Loucy (cell line): ENCODE measurements around the gene FREM2.

Experiments used
- H2AFZ ChIP-seq: fragments of 200-600 bp; sonication (generic); 2 replicates; pipeline ENCODE4 v1.6.0; 2016; ENCODE audit warnings: antibody characterized with exemption, mild to moderate bottlenecking, low read length, moderate library complexity
- H3F3A ChIP-seq: fragments of 200-600 bp; 2 replicates; pipeline ENCODE4 v1.6.0; 2016; ENCODE audit warnings: antibody characterized with exemption, low read depth, mild to moderate bottlenecking
- H3K27me3 ChIP-seq: fragments of 200-600 bp; sonication (generic); 2 replicates; pipeline ENCODE4 v1.6.1; 2014; ENCODE audit warnings: low read length, mild to moderate bottlenecking; ENCODE audit not compliant: insufficient read depth, poor library complexity, severe bottlenecking
- H3K36me3 ChIP-seq: fragments of 200-600 bp; sonication (generic); 2 replicates; pipeline ENCODE4 v1.6.1; 2016; ENCODE audit warnings: low read length; ENCODE audit not compliant: insufficient read depth
- H3K4me1 ChIP-seq: fragments of 200-600 bp; sonication (generic); 2 replicates; pipeline ENCODE4 v1.5.1; 2014; ENCODE audit warnings: low read length, mild to moderate bottlenecking; ENCODE audit not compliant: insufficient read depth, poor library complexity, severe bottlenecking
- H3K4me2 ChIP-seq: fragments of 200-600 bp; sonication (generic); 2 replicates; pipeline ENCODE4 v1.6.0; 2014; ENCODE audit warnings: antibody characterized with exemption, low read length, low read depth, mild to moderate bottlenecking; ENCODE audit not compliant: poor library complexity, severe bottlenecking
- H3K4me3 ChIP-seq: fragments of 200-600 bp; sonication (generic); 2 replicates; pipeline ENCODE4 v1.5.1; 2014; ENCODE audit warnings: low read length, mild to moderate bottlenecking, mixed read lengths; ENCODE audit not compliant: poor library complexity, severe bottlenecking
- H3K79me2 ChIP-seq: fragments of 200-600 bp; sonication (generic); 2 replicates; pipeline ENCODE4 v1.6.1; 2014; ENCODE audit warnings: low read length; ENCODE audit not compliant: insufficient read depth
- H3K9ac ChIP-seq: fragments of 200-600 bp; sonication (generic); 2 replicates; pipeline ENCODE4 v1.6.0; 2014; ENCODE audit warnings: mild to moderate bottlenecking, low read depth, low read length, moderate library complexity; ENCODE audit not compliant: poor library complexity, severe bottlenecking
- H3K9me2 ChIP-seq: fragments of 200-600 bp; sonication (generic); replicated peaks from 2 replicates; pipeline ENCODE4 v1.6.1; 2016; ENCODE audit warnings: low read depth, low read length, mixed read lengths
- H3K9me3 ChIP-seq: fragments of 200-600 bp; sonication (generic); 2 replicates; pipeline ENCODE4 v1.6.1; 2014; ENCODE audit warnings: mild to moderate bottlenecking, antibody characterized with exemption, low read length, low read depth; ENCODE audit not compliant: insufficient read depth
- H4K20me1 ChIP-seq: fragments of 200-600 bp; sonication (generic); 2 replicates; pipeline ENCODE4 v1.6.0; 2014; ENCODE audit warnings: antibody characterized with exemption, low read length, mild to moderate bottlenecking; ENCODE audit not compliant: insufficient read depth, poor library complexity, severe bottlenecking
- EZH2phosphoT487 ChIP-seq: fragments of 200-600 bp; IDR thresholded peaks from 2 replicates; pipeline ENCODE4 v1.6.1; 2018; ENCODE audit warnings: antibody characterized with exemption, mild to moderate bottlenecking, moderate library complexity, borderline replicate concordance
- TF ChIP-seq, protein P1 (sequence below): fragments of 200-600 bp; sonication (generic); conservative IDR thresholded peaks from 2 replicates; pipeline ENCODE4 v1.5.1; 2014; ENCODE audit warnings: mild to moderate bottlenecking, antibody characterized with exemption, low read length

Gene FREM2

GRCh38 chr13:38752686-38753085, 65.8 kb downstream of the FREM2 start:
- Histone ChIP-seq H3K9me3 (no peaks in the 10 kb centered on the region), H3F3A (no peaks in the 10 kb centered on the region), H3K9ac (no peak overlapping the region), H3K79me2 (no peaks in the 10 kb centered on the region), H3K27me3 (no peaks in the 10 kb centered on the region), H3K4me1 (no peaks in the 10 kb centered on the region), H3K9me2 (no peaks in the 10 kb centered on the region), H3K36me3 (no peaks in the 10 kb centered on the region), H2AFZ (no peak overlapping the region), H3K4me3 (no peak overlapping the region), H3K4me2 (no peak overlapping the region), H4K20me1 (no peaks in the 10 kb centered on the region)
- TF ChIP-seq, protein P1, sequence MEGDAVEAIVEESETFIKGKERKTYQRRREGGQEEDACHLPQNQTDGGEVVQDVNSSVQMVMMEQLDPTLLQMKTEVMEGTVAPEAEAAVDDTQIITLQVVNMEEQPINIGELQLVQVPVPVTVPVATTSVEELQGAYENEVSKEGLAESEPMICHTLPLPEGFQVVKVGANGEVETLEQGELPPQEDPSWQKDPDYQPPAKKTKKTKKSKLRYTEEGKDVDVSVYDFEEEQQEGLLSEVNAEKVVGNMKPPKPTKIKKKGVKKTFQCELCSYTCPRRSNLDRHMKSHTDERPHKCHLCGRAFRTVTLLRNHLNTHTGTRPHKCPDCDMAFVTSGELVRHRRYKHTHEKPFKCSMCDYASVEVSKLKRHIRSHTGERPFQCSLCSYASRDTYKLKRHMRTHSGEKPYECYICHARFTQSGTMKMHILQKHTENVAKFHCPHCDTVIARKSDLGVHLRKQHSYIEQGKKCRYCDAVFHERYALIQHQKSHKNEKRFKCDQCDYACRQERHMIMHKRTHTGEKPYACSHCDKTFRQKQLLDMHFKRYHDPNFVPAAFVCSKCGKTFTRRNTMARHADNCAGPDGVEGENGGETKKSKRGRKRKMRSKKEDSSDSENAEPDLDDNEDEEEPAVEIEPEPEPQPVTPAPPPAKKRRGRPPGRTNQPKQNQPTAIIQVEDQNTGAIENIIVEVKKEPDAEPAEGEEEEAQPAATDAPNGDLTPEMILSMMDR: no peak
- TF ChIP-seq EZH2phosphoT487: no peak

DNA sequence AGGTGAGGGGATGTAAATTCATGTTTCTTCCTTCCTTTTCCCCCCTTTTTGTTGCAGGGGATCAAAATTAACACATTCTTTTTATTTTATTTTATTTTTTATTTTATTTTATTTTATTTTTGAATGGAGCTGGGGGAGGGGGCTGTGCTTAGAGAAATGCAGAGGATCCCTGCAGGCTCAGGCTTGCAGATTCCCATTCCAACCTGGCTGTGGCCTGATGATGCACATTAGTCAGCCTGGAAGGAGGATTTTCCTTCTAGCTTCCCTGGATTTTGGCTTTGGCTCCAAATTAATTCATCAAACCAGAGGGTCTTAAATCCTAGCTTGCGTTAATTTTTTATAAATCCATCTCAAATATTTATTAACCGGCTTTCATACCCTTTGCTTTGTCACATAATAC, 67.0 kb downstream of the FREM2 start:
- Histone ChIP-seq H3K4me1 (no peaks in the 10 kb centered on the region), H3K36me3 (no peaks in the 10 kb centered on the region), H3K9me3 (no peaks in the 10 kb centered on the region), H3K9ac (no peak overlapping the region), H4K20me1 (no peaks in the 10 kb centered on the region), H3K79me2 (no peaks in the 10 kb centered on the region), H3F3A (no peaks in the 10 kb centered on the region), H3K27me3 (no peaks in the 10 kb centered on the region), H3K4me3 (no peak overlapping the region), H3K9me2 (no peaks in the 10 kb centered on the region), H2AFZ (no peak overlapping the region), H3K4me2 (no peak overlapping the region)
- no peak for TF ChIP-seq EZH2phosphoT487
- TF ChIP-seq, protein P1: no peak

GRCh38 chr13:38755793-38756192, 68.9 kb downstream of the FREM2 start:
- H2AFZ ChIP-seq: no peak overlapping the region
- no peaks in the 10 kb centered on the region for H3F3A ChIP-seq
- H3K4me1 ChIP-seq: no peaks in the 10 kb centered on the region
- no peaks in the 10 kb centered on the region for H4K20me1 ChIP-seq
- no peaks in the 10 kb centered on the region for H3K36me3 ChIP-seq
- H3K4me3 ChIP-seq: no peak overlapping the region
- no peaks in the 10 kb centered on the region for H3K9me2 ChIP-seq
- H3K9ac ChIP-seq: no peak overlapping the region
- H3K79me2 ChIP-seq: no peaks in the 10 kb centered on the region
- no peak overlapping the region for H3K4me2 ChIP-seq
- TF ChIP-seq EZH2phosphoT487: no peak
- TF ChIP-seq, protein P1: no peak
- no peaks in the 10 kb centered on the region for H3K9me3 ChIP-seq
- H3K27me3 ChIP-seq: no peaks in the 10 kb centered on the region
